ENCODE results near the gene PCK1.

PCK1 gene

GRCh38 chr20:57605045-57605444, 44.1 kb downstream of the PCK1 start:
- H3K27ac ChIP-seq (ENCODE audit: low read depth in 2 of 2, low read length in 2 of 2) = peak overlapping the region; percentile 61 to 72
- peaks cover 3 to 15% of the 10 kb centered on the region in 2 donors for H3K4me1 ChIP-seq (ENCODE audit: control insufficient read depth in 2 of 2, insufficient read depth in 2 of 2, low read length in 2 of 2)
- H3K9me3 ChIP-seq (ENCODE audit: control insufficient read depth in 2 of 2, low read length in 2 of 2) = no peaks in the 10 kb centered on the region
- no peaks in the 10 kb centered on the region for H3K36me3 ChIP-seq (ENCODE audit: control insufficient read depth in 2 of 2, insufficient read depth in 2 of 2, low read length in 2 of 2)
- H3K9ac ChIP-seq (ENCODE audit: low read depth in 1 of 2, low read length in 2 of 2) = peak overlapping the region in 1 of 2 donors; percentile 23
- H3K4me3 ChIP-seq (ENCODE audit: low read length in 2 of 2) = peak overlapping the region; percentile 9 to 22
- H3K27me3 ChIP-seq (ENCODE audit: control insufficient read depth in 2 of 2, insufficient read depth in 2 of 2, low read length in 2 of 2) = no peaks in the 10 kb centered on the region

- H3K27ac ChIP-seq (ENCODE audit: low read depth in 2 of 2, low read length in 2 of 2) = no peak overlapping the region
- no peaks in the 10 kb centered on the region for H3K27me3 ChIP-seq (ENCODE audit: control insufficient read depth in 2 of 2, insufficient read depth in 2 of 2, low read length in 2 of 2)
- no peak overlapping the region for H3K9ac ChIP-seq (ENCODE audit: low read depth in 1 of 2, low read length in 2 of 2)
- H3K36me3 ChIP-seq (ENCODE audit: control insufficient read depth in 2 of 2, insufficient read depth in 2 of 2, low read length in 2 of 2) = no peaks in the 10 kb centered on the region
- no peaks in the 10 kb centered on the region for H3K9me3 ChIP-seq (ENCODE audit: control insufficient read depth in 2 of 2, low read length in 2 of 2)
- H3K4me3 ChIP-seq (ENCODE audit: low read length in 2 of 2) = no peak overlapping the region
- H3K4me1 ChIP-seq (ENCODE audit: control insufficient read depth in 2 of 2, insufficient read depth in 2 of 2, low read length in 2 of 2) = peaks cover 3 to 15% of the 10 kb centered on the region in 2 donors
Observed at GRCh38 chr20:57605878-57606277, 45.0 kb downstream of the PCK1 start.

GRCh38 chr20:57608516-57608915, 47.6 kb downstream of the PCK1 start:
- no peaks in the 10 kb centered on the region for H3K36me3 ChIP-seq (ENCODE audit: control insufficient read depth in 2 of 2, insufficient read depth in 2 of 2, low read length in 2 of 2)
- H3K27ac ChIP-seq (ENCODE audit: low read depth in 2 of 2, low read length in 2 of 2) = no peak overlapping the region
- H3K27me3 ChIP-seq (ENCODE audit: control insufficient read depth in 2 of 2, insufficient read depth in 2 of 2, low read length in 2 of 2) = no peaks in the 10 kb centered on the region
- H3K9me3 ChIP-seq (ENCODE audit: control insufficient read depth in 2 of 2, low read length in 2 of 2) = no peaks in the 10 kb centered on the region
- H3K4me3 ChIP-seq (ENCODE audit: low read length in 2 of 2) = no peak overlapping the region
- no peak overlapping the region for H3K9ac ChIP-seq (ENCODE audit: low read depth in 1 of 2, low read length in 2 of 2)
- H3K4me1 ChIP-seq (ENCODE audit: control insufficient read depth in 2 of 2, insufficient read depth in 2 of 2, low read length in 2 of 2) = peaks cover 3 to 15% of the 10 kb centered on the region in 2 donors

GRCh38 chr20:57609086-57609841, 48.4 kb downstream of the PCK1 start:
- H3K9ac ChIP-seq (ENCODE audit: low read depth in 1 of 2, low read length in 2 of 2) = no peak overlapping the region
- H3K27ac ChIP-seq (ENCODE audit: low read depth in 2 of 2, low read length in 2 of 2) = no peak overlapping the region
- no peaks in the 10 kb centered on the region for H3K36me3 ChIP-seq (ENCODE audit: control insufficient read depth in 2 of 2, insufficient read depth in 2 of 2, low read length in 2 of 2)
- H3K4me1 ChIP-seq (ENCODE audit: control insufficient read depth in 2 of 2, insufficient read depth in 2 of 2, low read length in 2 of 2) = peaks cover 3 to 14% of the 10 kb centered on the region in 2 donors
- no peaks in the 10 kb centered on the region for H3K9me3 ChIP-seq (ENCODE audit: control insufficient read depth in 2 of 2, low read length in 2 of 2)
- H3K27me3 ChIP-seq (ENCODE audit: control insufficient read depth in 2 of 2, insufficient read depth in 2 of 2, low read length in 2 of 2) = no peaks in the 10 kb centered on the region
- no peak overlapping the region for H3K4me3 ChIP-seq (ENCODE audit: low read length in 2 of 2)

GRCh38 chr20:57609842-57610167, 48.9 kb downstream of the PCK1 start:
- H3K4me3 ChIP-seq (ENCODE audit: low read length in 2 of 2) = no peak overlapping the region
- H3K36me3 ChIP-seq (ENCODE audit: control insufficient read depth in 2 of 2, insufficient read depth in 2 of 2, low read length in 2 of 2) = peaks cover 0 to 5% of the 10 kb centered on the region in 2 donors
- no peaks in the 10 kb centered on the region for H3K27me3 ChIP-seq (ENCODE audit: control insufficient read depth in 2 of 2, insufficient read depth in 2 of 2, low read length in 2 of 2)
- no peaks in the 10 kb centered on the region for H3K9me3 ChIP-seq (ENCODE audit: control insufficient read depth in 2 of 2, low read length in 2 of 2)
- H3K27ac ChIP-seq (ENCODE audit: low read depth in 2 of 2, low read length in 2 of 2) = no peak overlapping the region
- H3K4me1 ChIP-seq (ENCODE audit: control insufficient read depth in 2 of 2, insufficient read depth in 2 of 2, low read length in 2 of 2) = peaks cover 0 to 9% of the 10 kb centered on the region in 2 donors
- H3K9ac ChIP-seq (ENCODE audit: low read depth in 1 of 2, low read length in 2 of 2) = no peak overlapping the region

GRCh38 chr20:57610261-57610952, 49.5 kb downstream of the PCK1 start:
- no peak overlapping the region for H3K9ac ChIP-seq (ENCODE audit: low read depth in 1 of 2, low read length in 2 of 2)
- H3K27me3 ChIP-seq (ENCODE audit: control insufficient read depth in 2 of 2, insufficient read depth in 2 of 2, low read length in 2 of 2) = no peaks in the 10 kb centered on the region
- no peak overlapping the region for H3K4me3 ChIP-seq (ENCODE audit: low read length in 2 of 2)
- peaks cover 0 to 3% of the 10 kb centered on the region in 2 donors for H3K4me1 ChIP-seq (ENCODE audit: control insufficient read depth in 2 of 2, insufficient read depth in 2 of 2, low read length in 2 of 2)
- no peaks in the 10 kb centered on the region for H3K9me3 ChIP-seq (ENCODE audit: control insufficient read depth in 2 of 2, low read length in 2 of 2)
- H3K27ac ChIP-seq (ENCODE audit: low read depth in 2 of 2, low read length in 2 of 2) = no peak overlapping the region
- peaks cover 0 to 5% of the 10 kb centered on the region in 2 donors for H3K36me3 ChIP-seq (ENCODE audit: control insufficient read depth in 2 of 2, insufficient read depth in 2 of 2, low read length in 2 of 2)

- no peaks in the 10 kb centered on the region for H3K27me3 ChIP-seq (ENCODE audit: control insufficient read depth in 2 of 2, insufficient read depth in 2 of 2, low read length in 2 of 2)
- no peak overlapping the region for H3K9ac ChIP-seq (ENCODE audit: low read depth in 1 of 2, low read length in 2 of 2)
- no peaks in the 10 kb centered on the region for H3K9me3 ChIP-seq (ENCODE audit: control insufficient read depth in 2 of 2, low read length in 2 of 2)
- no peak overlapping the region for H3K4me3 ChIP-seq (ENCODE audit: low read length in 2 of 2)
- no peak overlapping the region for H3K27ac ChIP-seq (ENCODE audit: low read depth in 2 of 2, low read length in 2 of 2)
- peaks cover 0 to 5% of the 10 kb centered on the region in 2 donors for H3K36me3 ChIP-seq (ENCODE audit: control insufficient read depth in 2 of 2, insufficient read depth in 2 of 2, low read length in 2 of 2)
- H3K4me1 ChIP-seq (ENCODE audit: control insufficient read depth in 2 of 2, insufficient read depth in 2 of 2, low read length in 2 of 2) = peaks cover 0 to 3% of the 10 kb centered on the region in 2 donors
Observed at GRCh38 chr20:57611586-57612311, 50.8 kb downstream of the PCK1 start.

- Histone ChIP-seq H3K9ac (ENCODE audit: low read depth in 1 of 2, low read length in 2 of 2) (no peak overlapping the region), H3K4me3 (ENCODE audit: low read length in 2 of 2) (no peak overlapping the region), H3K9me3 (ENCODE audit: control insufficient read depth in 2 of 2, low read length in 2 of 2) (no peaks in the 10 kb centered on the region), H3K27me3 (ENCODE audit: control insufficient read depth in 2 of 2, insufficient read depth in 2 of 2, low read length in 2 of 2) (no peaks in the 10 kb centered on the region), H3K27ac (ENCODE audit: low read depth in 2 of 2, low read length in 2 of 2) (no peak overlapping the region), H3K36me3 (ENCODE audit: control insufficient read depth in 2 of 2, insufficient read depth in 2 of 2, low read length in 2 of 2) (peaks cover 0 to 5% of the 10 kb centered on the region in 2 donors), H3K4me1 (ENCODE audit: control insufficient read depth in 2 of 2, insufficient read depth in 2 of 2, low read length in 2 of 2) (peaks cover 0 to 8% of the 10 kb centered on the region in 2 donors)
Observed at GRCh38 chr20:57612436-57612835, 51.5 kb downstream of the PCK1 start.

- Histone ChIP-seq H3K36me3 (ENCODE audit: control insufficient read depth in 2 of 2, insufficient read depth in 2 of 2, low read length in 2 of 2) (peaks cover 0 to 5% of the 10 kb centered on the region in 2 donors), H3K9ac (ENCODE audit: low read depth in 1 of 2, low read length in 2 of 2) (no peak overlapping the region), H3K4me1 (ENCODE audit: control insufficient read depth in 2 of 2, insufficient read depth in 2 of 2, low read length in 2 of 2) (peaks cover under 1 to 11% of the 10 kb centered on the region in 2 donors), H3K27me3 (ENCODE audit: control insufficient read depth in 2 of 2, insufficient read depth in 2 of 2, low read length in 2 of 2) (no peaks in the 10 kb centered on the region), H3K9me3 (ENCODE audit: control insufficient read depth in 2 of 2, low read length in 2 of 2) (no peaks in the 10 kb centered on the region), H3K4me3 (ENCODE audit: low read length in 2 of 2) (no peak overlapping the region), H3K27ac (ENCODE audit: low read depth in 2 of 2, low read length in 2 of 2) (no peak overlapping the region)
Observed at GRCh38 chr20:57612916-57613315, 52.0 kb downstream of the PCK1 start.

- Histone ChIP-seq H3K27me3 (ENCODE audit: control insufficient read depth in 2 of 2, insufficient read depth in 2 of 2, low read length in 2 of 2) (no peaks in the 10 kb centered on the region), H3K36me3 (ENCODE audit: control insufficient read depth in 2 of 2, insufficient read depth in 2 of 2, low read length in 2 of 2) (peaks cover 0 to 5% of the 10 kb centered on the region in 2 donors), H3K4me3 (ENCODE audit: low read length in 2 of 2) (no peak overlapping the region), H3K27ac (ENCODE audit: low read depth in 2 of 2, low read length in 2 of 2) (no peak overlapping the region), H3K9me3 (ENCODE audit: control insufficient read depth in 2 of 2, low read length in 2 of 2) (no peaks in the 10 kb centered on the region), H3K4me1 (ENCODE audit: control insufficient read depth in 2 of 2, insufficient read depth in 2 of 2, low read length in 2 of 2) (peaks cover 5 to 16% of the 10 kb centered on the region in 2 donors), H3K9ac (ENCODE audit: low read depth in 1 of 2, low read length in 2 of 2) (no peak overlapping the region)
Observed at GRCh38 chr20:57613481-57613921, 52.6 kb downstream of the PCK1 start.

Measured in mucosa of rectum (tissue), 2 donors.